WTC11 (cell line): ENCODE measurements around the gene TGM1. TPM values are rescaled to one million over a fixed set of nuclear protein-coding genes. Genes with fewer than 3 reads are reported as not detected.

Experiments
- ATAC-seq: fragments of 200-7000 bp; cut with Tn5 transposase; 2 replicates; pipeline ENCODE4 v1.10.0; 2021; ENCODE audit warnings: mild to moderate bottlenecking, moderate library complexity
- CTCF ChIA-PET: fragments of 300-600 bp; sonication (Branson Sonifier 250); formaldehyde crosslinking; loops from one replicate; lab custom pipeline; 2021; ENCODE audit warnings: antibody characterized with exemption; lab: Charles Lee
- POLR2A ChIA-PET: fragments of 350-600 bp; sonication (Branson Sonifier 250); formaldehyde crosslinking; loops from one replicate; lab custom pipeline; 2021; ENCODE audit warnings: antibody characterized with exemption; lab: Charles Lee
- DNase-seq: peaks from one replicate; pipeline ENCODE4 v3.0.0; 2021; ENCODE audit warnings: low spot score
- H3K27ac Mint-ChIP-seq: 2 replicates; pipeline ENCODE4 v1.8.0; 2021; ENCODE audit warnings: mixed read lengths
- H3K27me3 Mint-ChIP-seq: 2 replicates; pipeline ENCODE4 v1.8.0; 2021; ENCODE audit warnings: low read depth, mild to moderate bottlenecking, moderate library complexity, mixed read lengths
- H3K36me3 Mint-ChIP-seq: 2 replicates; pipeline ENCODE4 v1.8.0; 2021; ENCODE audit warnings: mixed read lengths
- H3K4me1 Mint-ChIP-seq: 2 replicates; pipeline ENCODE4 v1.8.0; 2022; ENCODE audit warnings: mixed read lengths
- H3K4me3 Mint-ChIP-seq: 2 replicates; pipeline ENCODE4 v1.8.0; 2021; ENCODE audit warnings: mild to moderate bottlenecking, moderate library complexity, mixed read lengths
- H3K9me3 Mint-ChIP-seq: 2 replicates; pipeline ENCODE4 v1.8.0; 2021; ENCODE audit warnings: mixed read lengths
- ATF1 ChIP-seq: sonication (generic); formaldehyde crosslinking; IDR thresholded peaks from 2 replicates; pipeline ENCODE4 v1.8.1; 2023; ENCODE audit warnings: mild to moderate bottlenecking, moderate library complexity, missing genetic modification reagents
- CREB1 ChIP-seq: sonication (generic); formaldehyde crosslinking; IDR thresholded peaks from 2 replicates; pipeline ENCODE4 v1.8.0; 2023; ENCODE audit warnings: mild to moderate bottlenecking, missing genetic modification reagents
- ESRRA ChIP-seq: sonication (generic); formaldehyde crosslinking; IDR thresholded peaks from 2 replicates; pipeline ENCODE4 v1.8.1; 2022; ENCODE audit warnings: mild to moderate bottlenecking, missing genetic modification reagents, borderline replicate concordance
- ETV6 ChIP-seq: sonication (generic); formaldehyde crosslinking; IDR thresholded peaks from 2 replicates; pipeline ENCODE4 v1.8.1; 2022; ENCODE audit warnings: mild to moderate bottlenecking, missing genetic modification reagents
- HMGA2 ChIP-seq: fragments of 250-450 bp; sonication (Bioruptor Pico); IDR thresholded peaks from 2 replicates; pipeline ENCODE4 v1.4.0; 2021; ENCODE audit warnings: mild to moderate bottlenecking, moderate library complexity
- NFE2L1 ChIP-seq: sonication (generic); formaldehyde crosslinking; IDR thresholded peaks from 2 replicates; pipeline ENCODE4 v1.8.1; 2023; ENCODE audit warnings: missing genetic modification reagents
- OVOL2 ChIP-seq: fragments of 250-450 bp; sonication (Bioruptor Pico); IDR thresholded peaks from 2 replicates; pipeline ENCODE4 v1.9.0; 2021; ENCODE audit warnings: mild to moderate bottlenecking, borderline replicate concordance
- RELA ChIP-seq: sonication (generic); formaldehyde crosslinking; IDR thresholded peaks from 2 replicates; pipeline ENCODE4 v1.8.1; 2022; ENCODE audit warnings: missing genetic modification reagents, mild to moderate bottlenecking, borderline replicate concordance
- RORB ChIP-seq: fragments of 250-450 bp; sonication (Bioruptor Pico); IDR thresholded peaks from 2 replicates; pipeline ENCODE4 v1.9.0; 2021; ENCODE audit warnings: mild to moderate bottlenecking
- TEAD4 ChIP-seq: sonication (generic); formaldehyde crosslinking; IDR thresholded peaks from 2 replicates; pipeline ENCODE4 v1.8.0; 2022; ENCODE audit warnings: mild to moderate bottlenecking, missing genetic modification reagents
- ZNF396 ChIP-seq: fragments of 250-450 bp; sonication (Bioruptor Pico); IDR thresholded peaks from 2 replicates; pipeline ENCODE4 v1.8.0; 2021; ENCODE audit warnings: mild to moderate bottlenecking, moderate library complexity, borderline replicate concordance
- ZNF423 ChIP-seq: fragments of 250-450 bp; sonication (Bioruptor Pico); IDR thresholded peaks from 2 replicates; pipeline ENCODE4 v2.1.2; 2022; ENCODE audit warnings: mild to moderate bottlenecking, moderate library complexity
- total RNA-seq: library from RNA; stranded (reverse); gene quantifications from 3 replicates; pipeline ENCODE4 v1.2.3, GENCODE V29; 2021
- TF ChIP-seq, protein P1 (sequence below): sonication (generic); formaldehyde crosslinking; IDR thresholded peaks from 2 replicates; pipeline ENCODE4 v1.8.1; 2023; ENCODE audit warnings: mild to moderate bottlenecking, missing genetic modification reagents, moderate library complexity
- TF ChIP-seq, protein P2 (sequence below): fragments of 250-450 bp; sonication (Bioruptor Pico); IDR thresholded peaks from 2 replicates; pipeline ENCODE4 v1.9.0; 2021; ENCODE audit warnings: moderate library complexity, mild to moderate bottlenecking, inconsistent platforms, borderline replicate concordance
- TF ChIP-seq, protein P3 (sequence below): sonication (generic); formaldehyde crosslinking; IDR thresholded peaks from 2 replicates; pipeline ENCODE4 v1.8.1; 2023; ENCODE audit warnings: mild to moderate bottlenecking, missing genetic modification reagents
- TF ChIP-seq, protein P4 (sequence below): sonication (generic); formaldehyde crosslinking; IDR thresholded peaks from 2 replicates; pipeline ENCODE4 v1.8.1; 2022; ENCODE audit warnings: low read depth, mild to moderate bottlenecking, moderate library complexity, missing genetic modification reagents, borderline replicate concordance
- TF ChIP-seq, protein P5 (sequence below): sonication (generic); formaldehyde crosslinking; IDR thresholded peaks from 2 replicates; pipeline ENCODE4 v1.8.0; 2023; ENCODE audit warnings: mild to moderate bottlenecking, missing genetic modification reagents
- TF ChIP-seq, protein P6 (sequence below): sonication (generic); formaldehyde crosslinking; IDR thresholded peaks from 2 replicates; pipeline ENCODE4 v1.8.1; 2023; ENCODE audit warnings: mild to moderate bottlenecking, missing genetic modification reagents
- TF ChIP-seq, protein P7 (sequence below): sonication (generic); formaldehyde crosslinking; IDR thresholded peaks from 2 replicates; pipeline ENCODE4 v1.8.0; 2022; ENCODE audit warnings: mild to moderate bottlenecking, missing genetic modification reagents
- TF ChIP-seq, protein P8 (sequence below): sonication (generic); formaldehyde crosslinking; IDR thresholded peaks from 2 replicates; pipeline ENCODE4 v1.8.1; 2022; ENCODE audit warnings: low read depth, missing genetic modification reagents, borderline replicate concordance

TGM1 gene
- total RNA-seq, 1 experiment from 2014 or later, result 5.2 TPM

DNA sequence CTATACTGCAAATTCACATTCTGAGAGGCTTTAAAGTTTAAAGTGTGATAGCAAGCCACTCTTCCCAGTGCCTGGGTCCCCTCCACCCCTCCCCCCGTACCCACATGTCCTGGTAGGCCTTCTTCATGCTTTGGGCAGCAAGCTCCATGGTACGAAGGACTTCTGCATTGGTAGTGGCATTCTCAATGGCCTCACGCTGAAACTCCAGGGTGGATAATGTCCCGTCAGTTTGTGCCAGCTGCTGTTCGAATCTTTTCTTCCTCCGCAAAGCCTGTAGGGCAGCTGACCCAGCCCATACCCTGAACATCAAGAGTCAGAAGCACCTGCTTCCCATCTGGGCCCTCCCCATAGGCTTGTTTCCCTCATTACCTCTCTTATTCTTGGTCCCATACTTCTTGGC is 51.7 kb downstream of the TGM1 start:
- Mint-ChIP-seq H3K27ac (peak overlapping the region; percentile 60), H3K27me3 (no peaks in the 10 kb centered on the region; the same call in 1 of the 2 replicates), H3K4me1 (peaks cover 22% of the 10 kb centered on the region)
- CTCF ChIA-PET, result no interaction called here
- no peak for DNase-seq
- TF ChIP-seq, protein P1, sequence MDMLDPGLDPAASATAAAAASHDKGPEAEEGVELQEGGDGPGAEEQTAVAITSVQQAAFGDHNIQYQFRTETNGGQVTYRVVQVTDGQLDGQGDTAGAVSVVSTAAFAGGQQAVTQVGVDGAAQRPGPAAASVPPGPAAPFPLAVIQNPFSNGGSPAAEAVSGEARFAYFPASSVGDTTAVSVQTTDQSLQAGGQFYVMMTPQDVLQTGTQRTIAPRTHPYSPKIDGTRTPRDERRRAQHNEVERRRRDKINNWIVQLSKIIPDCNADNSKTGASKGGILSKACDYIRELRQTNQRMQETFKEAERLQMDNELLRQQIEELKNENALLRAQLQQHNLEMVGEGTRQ (CRISPR knock-in tag), result no peak
- no peak for TF ChIP-seq HMGA2 (CRISPR knock-in tag)
- TF ChIP-seq ZNF423 (CRISPR knock-in tag), result no peak
- TF ChIP-seq, protein P2, sequence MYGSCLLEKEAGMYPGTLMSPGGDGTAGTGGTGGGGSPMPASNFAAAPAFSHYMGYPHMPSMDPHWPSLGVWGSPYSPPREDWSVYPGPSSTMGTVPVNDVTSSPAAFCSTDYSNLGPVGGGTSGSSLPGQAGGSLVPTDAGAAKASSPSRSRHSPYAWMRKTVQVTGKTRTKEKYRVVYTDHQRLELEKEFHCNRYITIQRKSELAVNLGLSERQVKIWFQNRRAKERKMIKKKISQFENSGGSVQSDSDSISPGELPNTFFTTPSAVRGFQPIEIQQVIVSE (CRISPR knock-in tag), result no peak
- TF ChIP-seq TEAD4 (CRISPR knock-in tag), result no peak
- no peak for TF ChIP-seq ZNF396 (CRISPR knock-in tag)
- TF ChIP-seq ETV6 (CRISPR knock-in tag), result no peak
- TF ChIP-seq, protein P3, sequence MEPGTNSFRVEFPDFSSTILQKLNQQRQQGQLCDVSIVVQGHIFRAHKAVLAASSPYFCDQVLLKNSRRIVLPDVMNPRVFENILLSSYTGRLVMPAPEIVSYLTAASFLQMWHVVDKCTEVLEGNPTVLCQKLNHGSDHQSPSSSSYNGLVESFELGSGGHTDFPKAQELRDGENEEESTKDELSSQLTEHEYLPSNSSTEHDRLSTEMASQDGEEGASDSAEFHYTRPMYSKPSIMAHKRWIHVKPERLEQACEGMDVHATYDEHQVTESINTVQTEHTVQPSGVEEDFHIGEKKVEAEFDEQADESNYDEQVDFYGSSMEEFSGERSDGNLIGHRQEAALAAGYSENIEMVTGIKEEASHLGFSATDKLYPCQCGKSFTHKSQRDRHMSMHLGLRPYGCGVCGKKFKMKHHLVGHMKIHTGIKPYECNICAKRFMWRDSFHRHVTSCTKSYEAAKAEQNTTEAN, result no peak
- no peak for TF ChIP-seq RELA (CRISPR knock-in tag)
- TF ChIP-seq ESRRA (CRISPR knock-in tag), result no peak
- TF ChIP-seq, protein P4, sequence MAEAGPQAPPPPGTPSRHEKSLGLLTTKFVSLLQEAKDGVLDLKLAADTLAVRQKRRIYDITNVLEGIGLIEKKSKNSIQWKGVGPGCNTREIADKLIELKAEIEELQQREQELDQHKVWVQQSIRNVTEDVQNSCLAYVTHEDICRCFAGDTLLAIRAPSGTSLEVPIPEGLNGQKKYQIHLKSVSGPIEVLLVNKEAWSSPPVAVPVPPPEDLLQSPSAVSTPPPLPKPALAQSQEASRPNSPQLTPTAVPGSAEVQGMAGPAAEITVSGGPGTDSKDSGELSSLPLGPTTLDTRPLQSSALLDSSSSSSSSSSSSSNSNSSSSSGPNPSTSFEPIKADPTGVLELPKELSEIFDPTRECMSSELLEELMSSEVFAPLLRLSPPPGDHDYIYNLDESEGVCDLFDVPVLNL (CRISPR knock-in tag), result no peak
- no peak for TF ChIP-seq RORB
- no peak for TF ChIP-seq NFE2L1 (CRISPR knock-in tag)
- TF ChIP-seq, all 79 proteins: peak for 0
- POLR2A ChIA-PET, result interaction anchor here (1.6 kb wide), 1 partner anchor 16 kb away, joined by 4 read pairs; the partner anchor contains the start of gene TM9SF1
- Mint-ChIP-seq H3K4me3 (peak overlapping the region; percentile 96; the same call in 1 of the 2 replicates), H3K36me3 (peaks cover 45% of the 10 kb centered on the region), H3K9me3 (no peaks in the 10 kb centered on the region)
- ATAC-seq, result no peak

DNA sequence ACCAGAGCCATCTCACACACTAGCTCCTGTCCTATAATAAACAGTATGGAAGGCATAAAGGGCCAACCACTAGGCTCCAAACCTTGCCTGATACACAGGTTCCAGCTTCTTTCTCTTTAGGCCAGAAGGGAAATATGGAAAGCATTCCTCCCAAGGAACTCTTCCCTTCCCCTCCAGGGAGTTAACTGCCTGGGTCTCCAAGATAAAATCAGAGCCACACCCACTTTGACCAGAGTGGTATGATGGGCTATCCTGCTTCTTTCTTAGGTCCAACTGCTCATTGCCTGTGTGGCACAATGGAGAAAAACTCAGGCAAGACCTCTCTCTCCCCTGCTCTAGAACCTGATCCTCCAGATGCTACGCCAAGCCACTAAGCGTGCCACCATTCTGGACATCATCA is 55.4 kb downstream of the TGM1 start:
- peaks cover 75% of the 10 kb centered on the region for H3K36me3 Mint-ChIP-seq
- no peak for ATAC-seq

More for the DNA sequence above, 55.4 kb downstream of the TGM1 start:
- peaks cover 7% of the 10 kb centered on the region for H3K4me1 Mint-ChIP-seq
- TF ChIP-seq, protein P5, sequence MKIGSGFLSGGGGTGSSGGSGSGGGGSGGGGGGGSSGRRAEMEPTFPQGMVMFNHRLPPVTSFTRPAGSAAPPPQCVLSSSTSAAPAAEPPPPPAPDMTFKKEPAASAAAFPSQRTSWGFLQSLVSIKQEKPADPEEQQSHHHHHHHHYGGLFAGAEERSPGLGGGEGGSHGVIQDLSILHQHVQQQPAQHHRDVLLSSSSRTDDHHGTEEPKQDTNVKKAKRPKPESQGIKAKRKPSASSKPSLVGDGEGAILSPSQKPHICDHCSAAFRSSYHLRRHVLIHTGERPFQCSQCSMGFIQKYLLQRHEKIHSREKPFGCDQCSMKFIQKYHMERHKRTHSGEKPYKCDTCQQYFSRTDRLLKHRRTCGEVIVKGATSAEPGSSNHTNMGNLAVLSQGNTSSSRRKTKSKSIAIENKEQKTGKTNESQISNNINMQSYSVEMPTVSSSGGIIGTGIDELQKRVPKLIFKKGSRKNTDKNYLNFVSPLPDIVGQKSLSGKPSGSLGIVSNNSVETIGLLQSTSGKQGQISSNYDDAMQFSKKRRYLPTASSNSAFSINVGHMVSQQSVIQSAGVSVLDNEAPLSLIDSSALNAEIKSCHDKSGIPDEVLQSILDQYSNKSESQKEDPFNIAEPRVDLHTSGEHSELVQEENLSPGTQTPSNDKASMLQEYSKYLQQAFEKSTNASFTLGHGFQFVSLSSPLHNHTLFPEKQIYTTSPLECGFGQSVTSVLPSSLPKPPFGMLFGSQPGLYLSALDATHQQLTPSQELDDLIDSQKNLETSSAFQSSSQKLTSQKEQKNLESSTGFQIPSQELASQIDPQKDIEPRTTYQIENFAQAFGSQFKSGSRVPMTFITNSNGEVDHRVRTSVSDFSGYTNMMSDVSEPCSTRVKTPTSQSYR (CRISPR knock-in tag), result no peak
- TF ChIP-seq CREB1 (CRISPR knock-in tag), result no peak
- TF ChIP-seq, protein P6, sequence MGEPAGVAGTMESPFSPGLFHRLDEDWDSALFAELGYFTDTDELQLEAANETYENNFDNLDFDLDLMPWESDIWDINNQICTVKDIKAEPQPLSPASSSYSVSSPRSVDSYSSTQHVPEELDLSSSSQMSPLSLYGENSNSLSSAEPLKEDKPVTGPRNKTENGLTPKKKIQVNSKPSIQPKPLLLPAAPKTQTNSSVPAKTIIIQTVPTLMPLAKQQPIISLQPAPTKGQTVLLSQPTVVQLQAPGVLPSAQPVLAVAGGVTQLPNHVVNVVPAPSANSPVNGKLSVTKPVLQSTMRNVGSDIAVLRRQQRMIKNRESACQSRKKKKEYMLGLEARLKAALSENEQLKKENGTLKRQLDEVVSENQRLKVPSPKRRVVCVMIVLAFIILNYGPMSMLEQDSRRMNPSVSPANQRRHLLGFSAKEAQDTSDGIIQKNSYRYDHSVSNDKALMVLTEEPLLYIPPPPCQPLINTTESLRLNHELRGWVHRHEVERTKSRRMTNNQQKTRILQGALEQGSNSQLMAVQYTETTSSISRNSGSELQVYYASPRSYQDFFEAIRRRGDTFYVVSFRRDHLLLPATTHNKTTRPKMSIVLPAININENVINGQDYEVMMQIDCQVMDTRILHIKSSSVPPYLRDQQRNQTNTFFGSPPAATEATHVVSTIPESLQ (CRISPR knock-in tag), result no peak
- TF ChIP-seq, protein P7, sequence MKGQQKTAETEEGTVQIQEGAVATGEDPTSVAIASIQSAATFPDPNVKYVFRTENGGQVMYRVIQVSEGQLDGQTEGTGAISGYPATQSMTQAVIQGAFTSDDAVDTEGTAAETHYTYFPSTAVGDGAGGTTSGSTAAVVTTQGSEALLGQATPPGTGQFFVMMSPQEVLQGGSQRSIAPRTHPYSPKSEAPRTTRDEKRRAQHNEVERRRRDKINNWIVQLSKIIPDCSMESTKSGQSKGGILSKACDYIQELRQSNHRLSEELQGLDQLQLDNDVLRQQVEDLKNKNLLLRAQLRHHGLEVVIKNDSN (CRISPR knock-in tag), result no peak
- TF ChIP-seq, protein P8, sequence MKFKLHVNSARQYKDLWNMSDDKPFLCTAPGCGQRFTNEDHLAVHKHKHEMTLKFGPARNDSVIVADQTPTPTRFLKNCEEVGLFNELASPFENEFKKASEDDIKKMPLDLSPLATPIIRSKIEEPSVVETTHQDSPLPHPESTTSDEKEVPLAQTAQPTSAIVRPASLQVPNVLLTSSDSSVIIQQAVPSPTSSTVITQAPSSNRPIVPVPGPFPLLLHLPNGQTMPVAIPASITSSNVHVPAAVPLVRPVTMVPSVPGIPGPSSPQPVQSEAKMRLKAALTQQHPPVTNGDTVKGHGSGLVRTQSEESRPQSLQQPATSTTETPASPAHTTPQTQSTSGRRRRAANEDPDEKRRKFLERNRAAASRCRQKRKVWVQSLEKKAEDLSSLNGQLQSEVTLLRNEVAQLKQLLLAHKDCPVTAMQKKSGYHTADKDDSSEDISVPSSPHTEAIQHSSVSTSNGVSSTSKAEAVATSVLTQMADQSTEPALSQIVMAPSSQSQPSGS, result no peak
- TF ChIP-seq OVOL2, result no peak
- no peak for TF ChIP-seq ATF1 (CRISPR knock-in tag)
- TF ChIP-seq, protein P3, result no peak
- peaks cover 6% of the 10 kb centered on the region for H3K9me3 Mint-ChIP-seq
- no peaks in the 10 kb centered on the region for H3K27me3 Mint-ChIP-seq
- no peak overlapping the region for H3K4me3 Mint-ChIP-seq
- ChIA-PET CTCF (interaction anchor here (0.5 to 1.1 kb wide), 2 partner anchors 12 to 21 kb away, joined by 3 to 4 read pairs; partner anchors contain the start of gene TM9SF1), POLR2A (no interaction called here)
- no peak for DNase-seq
- no peak overlapping the region for H3K27ac Mint-ChIP-seq
